D341Med (cell line): ENCODE results near the gene LIMS1.
A peak's percentile ranks its signal among the peaks of the same experiment; 100 is the strongest.
"Not testable (repeated sequence)": the region's sequence is repeated elsewhere in the genome, so short reads cannot be mapped to it uniquely, and the experiment has no call there.

Experiments used
- DNase-seq: peaks from one replicate; pipeline ENCODE4 v3.0.0; 2012; ENCODE audit warnings: low spot score

The LIMS1 gene

GRCh38 chr2:108664089-108664488 is 129.8 kb downstream of the LIMS1 start:
- not testable (repeated sequence) for DNase-seq

GRCh38 chr2:108664979-108665378 is 130.7 kb downstream of the LIMS1 start:
- DNase-seq: not testable (repeated sequence)

- not testable (repeated sequence) for DNase-seq
Measured at GRCh38 chr2:108665975-108666374, 131.7 kb downstream of the LIMS1 start.

- not testable (repeated sequence) for DNase-seq
Measured at GRCh38 chr2:108667140-108667539, 132.9 kb downstream of the LIMS1 start.

- DNase-seq: not testable (repeated sequence)
Measured at GRCh38 chr2:108670282-108670681, 136.0 kb downstream of the LIMS1 start.

GRCh38 chr2:108672200-108672805 is 138.0 kb downstream of the LIMS1 start:
- not testable (repeated sequence) for DNase-seq

GRCh38 chr2:108676522-108676921 is 142.3 kb downstream of the LIMS1 start:
- DNase-seq: not testable (repeated sequence)

- DNase-seq: not testable (repeated sequence)
Measured at GRCh38 chr2:108677239-108677744, 143.0 kb downstream of the LIMS1 start.

- DNase-seq: not testable (repeated sequence)
Measured at GRCh38 chr2:108678198-108678651, 144.0 kb downstream of the LIMS1 start.

GRCh38 chr2:108680805-108681204 is 146.5 kb downstream of the LIMS1 start:
- DNase-seq: not testable (repeated sequence)

GRCh38 chr2:108688818-108689756 is 154.8 kb downstream of the LIMS1 start:
- not testable (repeated sequence) for DNase-seq

GRCh38 chr2:108690001-108690400 is 155.7 kb downstream of the LIMS1 start:
- DNase-seq: not testable (repeated sequence)

- no peak for DNase-seq
Measured at GRCh38 chr2:108691447-108691846, 157.2 kb downstream of the LIMS1 start.

- DNase-seq: no peak
Measured at GRCh38 chr2:108701208-108701607, 166.9 kb downstream of the LIMS1 start.

GRCh38 chr2:108701806-108702205 is 167.5 kb downstream of the LIMS1 start:
- no peak for DNase-seq

GRCh38 chr2:108704871-108705270 is 170.6 kb downstream of the LIMS1 start:
- no peak for DNase-seq

GRCh38 chr2:108707300-108707699 is 173.0 kb downstream of the LIMS1 start:
- no peak for DNase-seq

GRCh38 chr2:108716971-108717370 is 182.7 kb downstream of the LIMS1 start:
- DNase-seq: not testable (repeated sequence)

GRCh38 chr2:108719149-108720044 is 185.1 kb downstream of the LIMS1 start, which contains the start of gene RANBP2:
Gene RANBP2 (plus strand): TSS chr2:108719482. CDS start chr2:108719607, 125 bp downstream.
- peak; percentile 91 for DNase-seq

- not testable (repeated sequence) for DNase-seq
Measured at GRCh38 chr2:108726048-108726447, 191.8 kb downstream of the LIMS1 start.

- not testable (repeated sequence) for DNase-seq
Measured at GRCh38 chr2:108734656-108735055, 200.4 kb downstream of the LIMS1 start.
